Activated T-cell treated with anti-CD3 and anti-CD28 coated beads, Interleukin-2, amount 50 U/mL, for 1 hour (primary cell): ENCODE data around the gene ENPP1.
A peak's percentile ranks its signal among the peaks of the same experiment; 100 is the strongest.
"Not testable (repeated sequence)": the region's sequence is repeated elsewhere in the genome, so short reads cannot be mapped to it uniquely, and the experiment has no call there.

Experiments used
- DNase-seq: peaks from one replicate; pipeline ENCODE4 v3.0.0-alpha.2; 2020

The ENPP1 gene

DNA sequence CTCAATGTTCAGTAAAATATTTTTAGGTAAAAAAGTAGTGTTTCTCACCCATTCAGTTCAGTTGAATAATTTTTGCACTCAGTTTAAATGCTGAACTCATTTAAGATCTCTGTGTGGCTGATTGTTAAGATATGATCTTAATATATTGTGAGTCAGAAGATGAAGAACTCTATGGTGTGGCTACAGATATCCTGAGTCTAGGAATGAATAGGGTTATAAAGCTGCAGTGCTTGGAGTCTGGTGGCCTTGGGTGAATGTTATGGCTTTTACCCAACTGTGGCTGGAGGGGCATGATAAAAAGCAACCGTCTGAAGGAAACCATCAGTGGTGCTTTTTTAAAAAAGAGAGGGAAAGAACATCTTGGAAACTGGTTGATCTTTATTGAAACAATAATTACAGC, 77.4 kb downstream of the ENPP1 start:
- DNase-seq: no peak

DNA sequence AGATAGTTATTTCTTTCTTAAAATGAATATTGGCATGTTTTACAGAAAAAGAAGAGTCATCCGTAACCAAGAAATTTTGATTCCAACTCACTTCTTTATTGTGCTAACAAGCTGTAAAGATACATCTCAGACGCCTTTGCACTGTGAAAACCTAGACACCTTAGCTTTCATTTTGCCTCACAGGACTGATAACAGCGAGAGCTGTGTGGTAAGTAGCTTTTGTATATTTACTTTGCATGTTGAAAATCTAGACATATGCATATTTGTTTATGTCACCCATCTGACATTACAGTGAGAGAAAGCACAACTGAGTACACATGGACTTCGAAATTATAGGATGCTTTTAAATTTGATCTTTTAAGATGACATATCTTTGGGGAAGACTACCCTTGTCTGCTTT, 78.7 kb downstream of the ENPP1 start:
- DNase-seq: no peak

DNA sequence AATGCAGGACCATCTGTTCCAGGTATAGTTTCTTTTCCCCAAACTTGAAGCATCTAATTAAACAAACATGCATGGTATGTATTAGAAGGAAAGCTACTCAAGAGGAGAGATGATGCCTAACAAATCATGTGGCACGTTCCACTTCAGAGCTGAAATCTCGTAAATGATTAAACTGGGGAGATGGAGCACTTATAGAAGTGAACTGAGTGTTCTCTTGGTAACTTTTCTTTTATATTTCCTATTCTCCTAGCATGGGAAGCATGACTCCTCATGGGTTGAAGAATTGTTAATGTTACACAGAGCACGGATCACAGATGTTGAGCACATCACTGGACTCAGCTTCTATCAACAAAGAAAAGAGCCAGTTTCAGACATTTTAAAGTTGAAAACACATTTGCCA, 82.3 kb downstream of the ENPP1 start:
- no peak for DNase-seq

DNA sequence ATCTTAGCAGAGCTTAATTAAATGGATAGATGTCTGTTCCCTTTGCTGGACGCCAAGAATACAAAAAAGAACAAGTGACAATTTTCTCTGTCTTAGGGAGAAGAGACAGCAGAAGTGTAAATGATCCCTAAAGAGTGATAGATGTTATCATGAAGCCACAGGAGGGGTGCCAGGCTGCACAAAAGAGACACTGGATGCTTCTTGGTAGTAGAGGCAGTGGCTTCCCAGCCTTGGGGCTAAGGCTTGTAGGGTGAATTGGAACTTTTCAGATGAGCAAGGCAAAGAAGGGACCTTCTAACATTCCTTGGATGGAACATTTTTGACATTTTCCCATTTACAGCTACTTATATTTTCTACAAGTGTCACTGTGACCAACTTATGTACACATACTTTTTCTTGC, 85.4 kb downstream of the ENPP1 start:
- no peak for DNase-seq

DNA sequence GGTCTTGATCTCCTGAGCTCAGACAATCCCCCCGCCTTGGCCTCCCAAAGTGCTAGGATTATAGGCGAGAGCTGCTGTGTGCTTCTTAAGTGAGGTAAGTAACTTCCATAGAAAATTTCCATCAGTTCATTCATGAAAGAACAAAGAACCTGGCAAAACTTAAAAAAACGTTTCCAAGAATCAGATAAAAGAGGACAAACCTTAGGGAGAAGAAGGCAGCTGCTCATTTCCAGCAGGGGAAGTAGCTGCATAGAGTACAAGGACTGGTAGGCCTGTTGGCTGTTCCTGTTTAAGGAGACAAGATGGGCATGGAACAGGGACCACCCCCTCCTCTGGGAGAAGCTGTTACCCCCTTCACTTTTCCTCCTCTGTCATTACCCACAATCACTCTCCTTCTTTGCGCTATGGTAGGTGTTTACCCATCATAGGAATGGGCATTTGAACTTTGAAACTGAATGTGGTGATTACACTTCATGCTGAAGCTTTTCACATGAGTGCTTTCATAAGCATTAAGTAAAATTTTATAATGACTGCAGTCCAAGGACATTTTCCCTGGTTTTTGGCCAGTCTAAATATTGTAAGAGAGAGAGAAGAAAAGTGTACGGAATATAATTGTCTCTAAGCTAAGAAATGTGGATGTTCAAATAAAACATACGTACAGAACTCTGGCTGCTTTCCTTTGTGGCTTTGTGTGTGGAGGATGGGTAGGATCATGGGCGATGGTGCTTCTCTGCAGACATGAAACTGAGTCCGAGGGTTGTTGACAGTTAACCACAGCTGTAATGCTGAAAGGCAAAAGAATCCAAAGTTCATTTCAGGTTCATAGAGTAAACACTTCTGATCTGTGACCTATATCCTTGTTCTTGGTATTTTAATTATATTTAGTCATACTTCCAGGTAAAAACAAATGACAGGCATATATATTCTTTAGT, 86.9 kb downstream of the ENPP1 start:
- DNase-seq: no peak

DNA sequence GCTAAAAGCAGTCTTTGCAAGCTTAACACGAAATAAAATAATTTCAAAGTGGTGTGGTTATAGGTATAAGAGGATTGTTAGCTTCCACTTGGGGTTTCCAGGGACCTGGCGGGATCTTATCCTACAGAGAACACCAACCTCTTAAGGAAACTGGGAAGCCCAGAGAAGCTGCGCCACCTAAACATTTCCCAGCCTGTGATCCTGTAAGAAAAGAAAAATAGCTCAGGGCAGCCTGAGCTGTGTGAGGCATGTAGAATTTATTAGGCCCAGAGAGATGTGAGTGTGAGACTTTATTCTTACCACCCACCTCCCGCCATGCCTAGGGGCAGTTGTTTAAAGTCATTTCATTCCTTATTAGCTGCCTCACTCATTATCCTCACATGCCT, 89.2 kb downstream of the ENPP1 start:
- no peak for DNase-seq

DNA sequence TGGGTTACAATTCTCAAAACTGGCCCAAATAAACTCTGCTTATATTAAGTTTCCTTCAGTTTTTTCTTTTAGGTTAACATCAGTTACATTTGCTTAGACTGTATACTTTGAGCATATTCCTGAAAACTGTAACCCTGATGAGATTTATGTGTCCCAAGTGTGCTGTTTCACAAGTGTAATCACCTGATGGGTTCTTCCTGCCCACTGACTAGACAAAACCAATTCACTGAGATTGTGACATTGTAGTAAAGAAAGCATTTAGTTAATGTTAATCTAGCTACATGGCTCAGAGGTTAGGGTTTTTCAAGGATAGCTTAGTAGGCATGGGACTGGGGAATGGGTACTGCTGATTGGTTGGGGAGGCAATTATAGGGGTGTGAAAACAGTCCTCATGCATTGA, 89.8 kb downstream of the ENPP1 start:
- DNase-seq: no peak

DNA sequence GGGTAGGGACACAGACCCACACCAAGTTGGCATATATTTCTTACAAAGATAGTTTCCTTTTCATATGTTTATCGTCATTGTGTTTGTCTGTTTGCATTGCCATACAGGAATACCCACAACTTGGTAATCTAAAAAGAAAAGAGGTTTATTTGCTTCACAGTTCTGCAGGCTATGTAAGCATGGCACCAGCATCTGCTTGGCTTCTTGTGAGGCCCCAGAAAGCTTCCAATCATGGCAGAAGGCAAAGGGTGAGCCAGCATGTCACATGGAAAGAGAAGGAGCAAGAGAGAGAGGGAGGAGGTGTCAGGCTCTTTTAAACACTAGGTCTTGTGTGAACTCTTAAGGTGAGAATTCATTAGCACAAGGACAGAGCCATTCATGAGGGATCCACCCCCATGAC, 90.9 kb downstream of the ENPP1 start:
- DNase-seq: no peak

DNA sequence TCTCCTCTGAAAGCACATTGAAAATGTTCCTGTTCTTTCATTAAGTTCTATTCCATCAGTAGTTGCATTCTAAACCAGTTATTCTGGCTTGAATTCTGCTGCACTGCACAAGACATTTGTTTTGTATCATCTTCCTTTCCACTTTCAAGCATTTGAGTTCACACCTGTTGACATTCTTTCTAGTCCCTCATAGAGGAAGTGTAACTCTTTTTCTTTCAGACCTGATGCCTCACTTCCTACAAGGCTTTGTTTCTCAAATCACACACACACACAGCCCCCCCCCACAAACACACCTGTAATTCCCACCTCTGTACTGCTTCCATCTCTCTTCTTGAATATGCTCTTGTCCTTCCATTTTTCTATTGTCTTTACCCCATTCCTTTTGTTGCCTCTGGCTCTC, 92.4 kb downstream of the ENPP1 start:
- DNase-seq: no peak

DNA sequence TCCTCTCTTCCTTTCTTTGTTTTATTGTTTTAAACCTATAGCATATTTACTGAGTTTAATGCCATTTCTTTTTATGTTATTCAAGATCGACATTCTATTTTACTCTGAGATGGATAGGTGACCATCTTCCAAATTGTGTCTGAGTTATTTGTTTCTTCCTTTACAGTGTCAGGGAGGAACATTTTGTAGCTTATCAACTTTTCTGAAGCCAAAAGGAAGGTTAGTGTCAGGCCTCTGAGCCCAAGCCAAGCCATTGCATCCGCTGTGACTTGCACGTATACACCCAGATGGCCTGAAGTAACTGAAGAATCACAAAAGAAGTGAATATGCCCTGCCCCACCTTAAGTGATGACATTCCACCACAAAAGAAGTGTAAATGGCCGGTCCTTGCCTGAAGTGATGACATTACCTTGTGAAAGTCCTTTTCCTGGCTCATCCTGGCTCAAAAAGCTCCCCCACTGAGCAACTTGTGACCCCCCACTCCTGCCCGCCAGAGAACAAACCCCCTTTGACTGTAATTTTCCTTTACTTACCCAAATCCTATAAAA, 93.6 kb downstream of the ENPP1 start:
- DNase-seq: not testable (repeated sequence)

DNA sequence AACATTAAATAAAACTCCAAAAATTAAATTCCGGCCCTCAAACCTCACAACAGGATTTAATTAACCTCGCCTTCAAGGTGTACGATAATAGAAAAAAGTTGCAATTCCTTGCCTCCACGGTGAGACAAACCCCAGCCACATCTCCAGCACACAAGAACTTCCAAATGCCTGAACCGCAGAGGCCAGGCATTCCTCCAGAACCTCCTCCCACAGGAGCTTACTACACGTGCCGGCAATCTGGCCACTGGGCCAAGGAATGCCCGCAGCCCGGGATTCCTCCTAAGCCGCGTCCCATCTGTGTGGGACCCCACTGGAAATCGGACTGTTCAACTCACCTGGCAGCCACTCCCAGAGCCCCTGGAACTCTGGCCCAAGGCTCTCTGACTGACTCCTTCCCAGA, 95.9 kb downstream of the ENPP1 start:
- DNase-seq: not testable (repeated sequence)

DNA sequence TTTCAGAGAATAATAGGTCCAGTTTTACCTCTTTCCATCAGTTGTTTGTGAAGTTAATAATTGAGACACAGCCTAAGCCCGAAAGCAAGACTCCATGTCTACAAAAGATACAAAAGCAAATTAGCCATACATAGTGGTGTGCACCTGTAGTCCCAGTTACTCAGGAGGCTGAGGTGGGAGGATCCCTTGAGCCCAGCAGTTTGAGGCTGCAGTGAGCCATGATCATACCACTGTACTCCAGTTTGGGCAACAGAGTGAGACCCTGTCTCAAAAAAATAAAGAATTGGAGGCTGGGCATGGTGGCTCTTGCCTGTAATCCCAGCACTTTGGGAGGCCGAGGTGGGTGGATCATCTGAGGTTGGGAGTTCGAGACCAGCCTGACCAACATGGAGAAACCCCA, 101.0 kb downstream of the ENPP1 start:
- DNase-seq: not testable (repeated sequence)

DNA sequence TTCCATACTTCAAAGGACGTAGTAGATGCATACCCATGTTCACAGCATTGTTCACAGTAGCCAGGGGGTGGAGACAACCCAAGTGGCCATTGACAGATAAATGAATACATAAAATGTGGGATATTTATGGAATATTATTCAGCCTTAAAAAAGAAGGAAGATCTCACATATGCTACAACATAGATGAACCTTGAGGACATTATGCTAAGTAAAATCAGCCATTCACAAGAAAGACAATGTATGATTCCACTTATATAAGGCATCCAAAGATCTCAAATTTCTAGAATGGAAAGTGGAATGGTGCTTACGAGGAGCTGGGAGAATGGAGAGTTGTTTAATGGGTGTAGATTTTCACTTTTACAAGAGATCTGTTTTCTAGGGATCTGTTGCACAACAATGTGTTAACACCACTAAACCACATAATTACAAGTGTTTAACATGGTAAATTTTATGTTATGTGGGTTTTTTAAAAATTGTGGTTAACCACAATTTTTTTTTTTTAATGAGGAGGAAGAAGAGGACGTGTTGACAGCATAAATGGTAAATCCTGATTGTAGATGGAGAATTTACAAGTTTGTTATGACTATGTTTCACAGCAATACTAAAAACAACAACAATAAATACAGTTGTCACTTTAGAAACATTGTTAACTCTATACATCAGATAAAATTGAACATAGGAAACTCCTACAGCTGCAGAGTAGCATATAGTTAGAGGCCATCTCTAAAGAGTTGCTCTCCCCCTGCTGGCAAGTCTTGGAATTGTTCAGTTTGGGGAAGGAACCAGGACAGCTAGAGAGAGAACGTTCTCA, 101.8 kb downstream of the ENPP1 start:
- peak; percentile 52 for DNase-seq

DNA sequence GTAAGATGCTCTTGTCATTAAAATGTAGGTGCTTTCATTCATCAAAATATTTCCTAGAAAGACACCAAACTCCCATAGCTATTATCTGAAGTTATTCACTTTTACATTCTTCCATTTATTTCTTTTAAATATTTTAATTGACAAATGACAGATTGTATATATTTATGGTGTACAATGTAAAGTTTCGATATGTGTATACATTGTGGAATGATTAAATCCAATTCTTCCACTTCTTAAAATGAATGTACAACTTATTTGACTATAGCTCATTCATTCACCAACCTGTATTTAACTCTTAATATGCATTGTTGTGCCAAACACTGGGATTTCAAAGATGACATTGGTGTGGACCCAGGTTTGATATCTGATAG, 102.4 kb downstream of the ENPP1 start:
- DNase-seq: no peak

DNA sequence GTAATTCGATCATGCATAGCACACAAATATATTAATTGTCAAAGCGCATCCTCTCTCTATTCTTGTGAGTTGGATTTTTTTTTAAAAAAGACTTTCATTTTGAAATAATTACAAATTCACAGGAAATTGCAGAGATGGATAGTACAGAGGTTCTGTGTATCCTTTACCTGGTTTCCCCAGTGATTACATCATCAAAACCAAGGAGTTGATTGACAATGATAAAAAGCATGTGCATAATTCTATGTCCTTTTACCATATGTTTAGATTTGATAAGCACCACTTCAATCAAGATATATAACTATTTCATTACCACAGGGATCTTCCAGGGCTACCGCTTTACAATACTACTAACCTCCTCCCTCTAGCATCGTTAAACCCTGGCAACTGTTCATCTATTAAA, 103.1 kb downstream of the ENPP1 start:
- DNase-seq: no peak

DNA sequence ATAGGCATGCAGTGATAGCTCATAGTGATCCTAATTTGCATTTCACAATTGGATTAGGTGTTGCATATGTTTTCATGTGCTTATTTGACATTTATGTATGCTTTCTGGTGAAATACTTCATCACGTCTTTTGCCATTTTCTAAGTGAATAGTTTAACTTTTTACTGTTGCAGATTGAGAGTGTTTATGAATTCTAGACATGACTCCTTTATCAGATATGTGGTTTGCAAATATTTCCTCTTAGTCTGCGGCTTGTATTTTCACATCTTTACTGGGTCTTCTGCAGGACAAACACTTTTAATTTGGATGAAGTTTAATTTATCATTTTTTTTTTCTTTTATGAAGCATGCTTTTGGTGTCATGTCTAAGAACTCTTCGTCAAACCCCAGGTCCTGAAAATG, 104.1 kb downstream of the ENPP1 start:
- DNase-seq: no peak

DNA sequence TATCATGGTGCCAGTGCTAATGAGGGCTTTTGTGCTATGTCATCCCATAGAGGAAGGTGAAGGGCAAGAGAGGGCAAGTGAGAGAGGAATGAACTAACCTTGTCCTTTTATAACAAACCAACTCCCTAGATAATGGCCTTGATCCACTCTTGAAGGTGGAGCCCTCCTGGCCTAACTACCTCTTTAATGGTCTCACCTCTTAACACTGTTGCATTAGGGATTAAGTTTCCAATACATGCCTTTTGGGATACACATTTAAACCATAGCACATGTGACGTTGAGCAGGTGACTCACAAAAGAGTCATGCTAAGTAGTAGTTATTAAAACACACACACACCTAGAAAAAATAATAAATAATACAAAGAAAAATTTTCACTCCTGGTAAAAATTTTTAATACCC, 106.4 kb downstream of the ENPP1 start:
- no peak for DNase-seq

DNA sequence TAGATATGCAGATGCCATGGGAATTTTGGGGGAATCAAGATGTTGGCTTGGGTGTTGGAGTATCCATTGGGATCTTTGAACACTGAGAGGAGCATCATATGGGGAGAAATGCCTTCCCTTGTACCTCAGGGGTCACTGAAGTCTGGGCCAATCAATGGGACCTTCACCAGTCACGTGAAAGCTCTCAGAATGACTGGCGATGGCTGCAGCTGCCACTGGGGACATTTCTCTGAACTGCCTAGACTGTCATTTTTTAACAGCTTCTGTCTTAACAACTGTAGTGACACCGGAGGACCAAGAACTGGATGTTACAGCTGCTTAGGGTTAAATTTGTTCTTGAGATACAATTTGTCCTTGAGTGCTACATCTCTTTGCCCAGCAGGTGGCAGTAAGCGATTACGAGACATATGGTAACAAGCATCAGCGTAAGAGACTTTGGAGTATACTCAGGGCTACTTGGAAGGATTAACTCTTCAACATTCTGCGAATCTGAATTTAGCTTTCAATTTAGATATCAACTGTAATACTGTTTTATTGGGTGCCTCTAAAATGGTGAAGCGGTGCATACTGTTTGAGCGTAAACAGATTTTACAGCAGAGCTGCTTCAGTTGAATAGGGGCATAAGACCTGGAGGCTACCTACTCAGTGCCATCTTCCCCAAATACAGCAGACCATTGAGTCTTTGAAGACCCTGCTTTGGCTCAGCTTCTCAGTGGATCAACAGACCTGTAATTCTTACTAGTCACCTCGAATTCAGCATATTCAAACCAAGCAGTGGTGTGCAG, 107.3 kb downstream of the ENPP1 start:
- no peak for DNase-seq

DNA sequence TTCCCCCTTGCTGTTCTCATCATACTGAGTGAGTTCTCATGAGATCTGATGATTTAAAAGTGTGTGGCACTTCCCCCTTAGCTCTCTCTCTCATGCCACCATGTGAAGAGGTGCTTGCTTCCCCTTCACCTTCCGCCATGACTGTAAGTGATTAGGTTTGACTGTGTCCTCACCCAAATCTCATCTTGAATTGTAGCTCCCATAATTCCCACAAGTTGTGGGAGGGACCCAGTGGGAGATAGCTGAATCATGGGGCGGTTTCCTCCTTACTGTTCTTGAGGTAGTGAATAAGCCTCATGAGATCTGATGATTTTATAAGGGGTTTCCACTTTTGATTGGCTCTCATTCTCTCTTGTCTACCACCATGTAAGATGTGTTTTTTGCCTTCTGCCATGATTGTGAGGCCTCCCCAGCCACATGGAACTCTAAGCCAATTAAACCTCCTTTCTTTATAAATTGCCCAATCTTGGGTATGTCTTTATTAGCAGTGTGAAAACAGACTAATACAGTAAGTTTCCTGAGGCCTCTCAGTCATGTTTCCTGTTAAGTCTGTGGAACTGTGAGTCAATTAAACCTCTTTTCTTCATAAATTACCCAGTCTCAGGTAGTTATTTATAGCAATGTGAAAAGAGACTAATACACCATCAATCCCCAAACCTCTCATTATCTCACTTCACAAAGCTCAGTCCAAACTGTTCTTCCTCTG, 108.4 kb downstream of the ENPP1 start:
- not testable (repeated sequence) for DNase-seq

DNA sequence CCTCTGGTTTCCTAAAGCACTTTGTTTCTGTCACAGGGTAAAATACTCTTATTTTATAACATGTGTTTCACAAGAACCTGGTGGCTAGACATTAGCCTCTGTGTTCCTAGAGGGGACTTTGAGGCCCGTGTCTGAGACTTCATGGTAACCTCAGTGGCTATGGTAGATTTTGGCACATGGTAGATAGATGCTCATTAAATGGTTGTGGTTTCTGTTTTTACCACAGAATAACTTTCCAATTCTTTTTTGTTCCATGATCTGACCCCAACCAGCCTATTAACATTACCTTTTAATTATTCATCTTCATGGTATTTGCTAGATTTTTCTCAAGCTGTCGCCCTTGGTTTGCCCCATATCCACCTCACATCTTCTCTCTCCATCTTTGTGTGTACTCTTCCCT, 109.0 kb downstream of the ENPP1 start:
- DNase-seq: no peak

DNA sequence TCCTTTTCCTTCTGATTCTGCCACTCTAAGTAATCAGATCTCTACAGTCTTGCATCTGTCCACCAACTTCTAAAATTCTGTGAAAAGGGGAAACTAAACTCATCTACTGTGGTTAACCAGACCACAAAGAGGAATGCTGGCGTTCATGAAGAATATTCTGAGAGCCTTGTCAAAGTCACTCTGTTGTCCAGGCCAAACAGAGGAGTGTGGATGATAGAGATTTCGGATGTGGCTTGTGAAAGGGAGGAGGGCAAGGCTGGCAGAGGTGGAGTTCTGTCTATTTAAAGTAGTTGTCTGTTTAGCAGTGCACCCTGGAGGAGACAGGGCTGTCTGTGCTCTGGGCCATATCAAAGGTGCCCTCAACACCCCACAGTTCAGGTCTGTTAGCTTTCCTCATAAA, 109.5 kb downstream of the ENPP1 start:
- no peak for DNase-seq
